Measurements from ENCODE around the gene NCKAP5.

DNA sequence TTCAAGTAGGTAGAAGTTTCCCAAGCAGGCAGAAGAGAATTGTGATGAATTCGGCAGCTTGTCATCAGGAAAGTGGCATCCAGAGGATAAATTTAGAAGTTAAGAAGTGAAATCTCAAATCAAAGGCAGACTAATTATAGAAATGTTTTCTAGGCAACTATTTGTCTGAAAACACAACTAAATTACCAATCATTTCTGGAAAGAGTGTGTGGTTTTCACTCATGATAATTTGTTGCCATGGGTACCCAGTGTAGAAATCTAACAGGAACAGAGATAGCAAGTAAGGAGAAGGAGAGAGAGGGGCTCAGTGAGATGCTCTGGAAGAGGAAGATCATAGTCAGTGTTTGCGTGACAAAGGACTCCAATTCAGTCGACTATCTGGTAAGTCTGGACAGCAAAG lies 208.1 kb downstream of the NCKAP5 start:
- TF ChIP-seq, protein P1, sequence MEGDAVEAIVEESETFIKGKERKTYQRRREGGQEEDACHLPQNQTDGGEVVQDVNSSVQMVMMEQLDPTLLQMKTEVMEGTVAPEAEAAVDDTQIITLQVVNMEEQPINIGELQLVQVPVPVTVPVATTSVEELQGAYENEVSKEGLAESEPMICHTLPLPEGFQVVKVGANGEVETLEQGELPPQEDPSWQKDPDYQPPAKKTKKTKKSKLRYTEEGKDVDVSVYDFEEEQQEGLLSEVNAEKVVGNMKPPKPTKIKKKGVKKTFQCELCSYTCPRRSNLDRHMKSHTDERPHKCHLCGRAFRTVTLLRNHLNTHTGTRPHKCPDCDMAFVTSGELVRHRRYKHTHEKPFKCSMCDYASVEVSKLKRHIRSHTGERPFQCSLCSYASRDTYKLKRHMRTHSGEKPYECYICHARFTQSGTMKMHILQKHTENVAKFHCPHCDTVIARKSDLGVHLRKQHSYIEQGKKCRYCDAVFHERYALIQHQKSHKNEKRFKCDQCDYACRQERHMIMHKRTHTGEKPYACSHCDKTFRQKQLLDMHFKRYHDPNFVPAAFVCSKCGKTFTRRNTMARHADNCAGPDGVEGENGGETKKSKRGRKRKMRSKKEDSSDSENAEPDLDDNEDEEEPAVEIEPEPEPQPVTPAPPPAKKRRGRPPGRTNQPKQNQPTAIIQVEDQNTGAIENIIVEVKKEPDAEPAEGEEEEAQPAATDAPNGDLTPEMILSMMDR (IDR thresholded peaks at IDR 0.05 in 4 of 5, conservative IDR thresholded peaks at IDR 0.05 in 1 of 5): no peak
- no peak for TF ChIP-seq POLR2A (IDR thresholded peaks at IDR 0.05)
